GM13977 (cell line): ENCODE measurements around the gene ANTXRL.
A peak's percentile ranks its signal among the peaks of the same experiment; 100 is the strongest.
"Not testable (repeated sequence)": the region's sequence is repeated elsewhere in the genome, so short reads cannot be mapped to it uniquely, and the experiment has no call there.

ENCODE experiments used
- DNase-seq: peaks from one replicate; pipeline ENCODE4 v3.0.0; 2012; ENCODE audit warnings: low spot score
- CTCF ChIP-seq: IDR thresholded peaks from 2 replicates; pipeline ENCODE4 v1.5.1; 2012; ENCODE audit warnings: mild to moderate bottlenecking, control low read depth; ENCODE audit not compliant: insufficient read depth; ENCODE audit errors: extremely low read depth, missing control alignments
- in situ Hi-C: fragments of 300-500 bp; cut with MboI; formaldehyde crosslinking; loops from one replicate; pipeline ENCODE4 v1.12.0; 2022; ENCODE audit warnings: low sequenced_read_pairs, low pct_unique_long_range_greater_than_20kb, mixed read lengths, inconsistent platforms; ENCODE audit not compliant: unreplicated experiment

The ANTXRL gene

GRCh38 chr10:46293832-46294640, 7.2 kb downstream of the ANTXRL start:
- TF ChIP-seq CTCF = peak; percentile 18
- DNase-seq = no peak
- in situ Hi-C loops = loop anchor here (25.0 kb wide), 1 partner anchor 1093 kb away; the partner anchor contains the start of gene ZNF488

- in situ Hi-C loops = loop anchor here (25.0 kb wide), 1 partner anchor 1093 kb away; the partner anchor contains the start of gene ZNF488
- no peak for DNase-seq
- no peak for TF ChIP-seq CTCF
These were observed 7.9 kb downstream of the ANTXRL start for GRCh38 chr10:46294641-46295220.

- in situ Hi-C loops = loop anchor here (25.0 kb wide), 1 partner anchor 1092 kb away; the partner anchor contains the start of gene ZNF488
These were observed 8.7 kb downstream of the ANTXRL start for GRCh38 chr10:46295350-46296010.

DNA sequence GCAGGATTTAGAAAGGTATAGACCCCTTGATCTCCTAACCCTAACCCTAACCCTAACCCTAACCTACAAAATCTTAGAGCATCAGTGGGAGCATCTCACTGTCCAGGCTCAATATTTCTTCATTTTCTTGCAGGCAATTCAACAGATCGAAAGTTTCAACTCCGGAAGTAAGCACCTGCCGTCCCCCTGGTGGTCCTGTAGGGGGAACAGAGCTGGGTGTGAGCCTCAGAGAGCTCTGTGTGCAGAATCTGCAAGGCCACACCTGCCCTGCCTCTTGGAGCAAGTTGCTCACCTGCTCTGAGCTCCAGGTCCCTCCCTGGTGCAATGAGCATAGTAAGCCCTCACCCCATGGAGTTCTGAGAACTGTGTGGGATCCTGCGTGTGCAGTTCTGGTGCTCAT, 9.3 kb downstream of the ANTXRL start:
- DNase-seq = not testable (repeated sequence)
- in situ Hi-C loops = loop anchor here (25.0 kb wide), 1 partner anchor 1091 kb away; the partner anchor contains the start of gene ZNF488

More at GRCh38 chr10:46295350-46296010, 8.7 kb downstream of the ANTXRL start:
- not testable (repeated sequence) for DNase-seq

DNA sequence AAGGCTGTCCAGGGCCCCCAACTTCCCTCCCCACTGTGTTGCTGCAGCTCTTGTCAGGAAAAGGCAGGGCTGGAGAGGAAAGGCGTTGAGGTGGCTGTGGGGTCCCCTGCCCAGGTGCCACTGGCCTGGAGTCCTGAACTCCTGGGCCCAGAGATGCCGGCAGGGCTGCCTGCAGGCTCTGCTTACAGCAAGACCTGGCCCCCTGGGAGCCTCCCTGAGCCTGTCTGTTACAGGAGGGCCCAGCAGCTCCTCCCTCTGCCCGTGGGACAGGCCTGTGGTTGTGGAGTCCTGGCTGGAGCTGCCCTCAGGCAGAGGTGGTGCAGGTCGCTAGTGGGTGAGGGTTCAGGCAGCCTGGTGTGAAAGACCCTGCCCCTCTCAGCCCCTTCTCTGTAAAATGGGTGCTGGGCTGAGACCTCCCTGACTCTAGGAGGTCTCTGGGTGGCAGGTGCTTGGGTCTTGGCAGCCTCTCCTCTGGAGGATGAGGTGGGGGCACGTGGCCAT, 9.9 kb downstream of the ANTXRL start:
- in situ Hi-C loops = loop anchor here (25.0 kb wide), 1 partner anchor 1091 kb away; the partner anchor contains the start of gene ZNF488
- TF ChIP-seq CTCF = no peak
- no peak for DNase-seq

DNA sequence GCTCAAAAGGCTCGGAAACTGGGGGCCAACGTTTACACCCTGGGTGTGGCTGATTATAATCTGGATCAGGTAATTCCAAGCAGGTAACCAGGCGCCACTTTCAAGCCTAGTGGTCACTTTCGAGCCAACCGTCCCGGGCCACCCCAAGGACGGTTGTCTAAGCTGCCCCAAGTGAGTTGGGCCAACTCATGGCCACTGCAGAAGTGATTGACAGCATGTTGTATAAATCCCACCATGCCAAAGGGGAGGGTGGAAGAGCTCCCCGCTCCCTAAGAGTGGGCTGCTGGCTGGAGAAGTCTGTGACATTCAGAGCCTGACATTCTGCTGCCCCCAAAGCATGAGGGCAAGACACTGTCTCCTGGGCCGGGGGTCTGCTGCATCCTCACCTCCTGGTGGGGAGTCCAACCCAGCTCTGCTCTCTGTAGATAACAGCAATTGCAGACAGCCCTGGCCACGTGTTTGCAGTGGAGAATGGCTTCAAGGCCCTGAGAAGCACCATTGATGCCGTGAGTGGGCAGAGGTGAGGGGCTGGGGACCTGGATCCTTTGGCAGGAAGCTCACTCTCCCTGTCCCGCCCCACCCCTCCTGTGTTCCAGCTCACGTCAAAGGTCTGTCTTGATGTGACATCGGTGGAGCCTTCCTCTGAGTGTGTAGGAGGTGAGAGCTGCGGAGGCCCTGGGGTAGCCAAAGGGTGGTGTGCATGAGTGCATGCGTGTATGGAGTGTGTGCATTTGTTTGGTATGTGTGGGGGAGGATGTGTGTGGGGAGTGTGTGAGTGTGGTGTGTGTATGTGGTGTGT, 10.8 kb downstream of the ANTXRL start:
- in situ Hi-C loops = loop anchor here (25.0 kb wide), 1 partner anchor 1090 kb away; the partner anchor contains the start of gene ZNF488
- DNase-seq = no peak
- no peak for TF ChIP-seq CTCF
